KMS-11 (cell line): Measurements from ENCODE around the gene APBA2.

ENCODE experiments used
- H2AFZ ChIP-seq: fragments of 200-600 bp; sonication (generic); 2 replicates; pipeline ENCODE4 v1.6.1; 2016; ENCODE audit warnings: antibody characterized with exemption, mixed run types, low read depth
- H3K27ac ChIP-seq: fragments of 200-600 bp; sonication (generic); 2 replicates; pipeline ENCODE4 v1.6.1; 2016; ENCODE audit warnings: mild to moderate bottlenecking, mixed run types
- H3K27me3 ChIP-seq: fragments of 200-600 bp; sonication (generic); 2 replicates; pipeline ENCODE4 v1.6.1; 2017; ENCODE audit warnings: mild to moderate bottlenecking, low read depth, mixed run types, moderate library complexity; ENCODE audit not compliant: insufficient read depth
- H3K36me3 ChIP-seq: fragments of 200-600 bp; sonication (generic); 2 replicates; pipeline ENCODE4 v1.6.1; 2017; ENCODE audit warnings: mild to moderate bottlenecking, mixed run types; ENCODE audit not compliant: insufficient read depth
- H3K4me1 ChIP-seq: fragments of 200-600 bp; sonication (generic); 2 replicates; pipeline ENCODE4 v1.6.1; 2016; ENCODE audit warnings: mild to moderate bottlenecking, low read depth, mixed run types; ENCODE audit not compliant: poor library complexity, severe bottlenecking
- H3K4me2 ChIP-seq: fragments of 200-600 bp; sonication (generic); 2 replicates; pipeline ENCODE4 v1.7.0; 2016; ENCODE audit warnings: mild to moderate bottlenecking, mixed run types
- H3K4me3 ChIP-seq: fragments of 200-600 bp; sonication (generic); IDR thresholded peaks from 2 replicates; pipeline ENCODE4 v1.6.1; 2017; ENCODE audit warnings: low read depth, low read length, mixed read lengths; ENCODE audit not compliant: insufficient read depth
- H3K79me2 ChIP-seq: fragments of 200-600 bp; sonication (generic); 2 replicates; pipeline ENCODE4 v1.6.1; 2016; ENCODE audit warnings: low read depth, mixed run types; ENCODE audit not compliant: insufficient read depth
- H3K9ac ChIP-seq: fragments of 200-600 bp; sonication (generic); 2 replicates; pipeline ENCODE4 v1.6.1; 2016; ENCODE audit warnings: mild to moderate bottlenecking, mixed run types
- H4K20me1 ChIP-seq: fragments of 200-600 bp; sonication (generic); 2 replicates; pipeline ENCODE4 v1.6.1; 2016; ENCODE audit warnings: mild to moderate bottlenecking, mixed run types; ENCODE audit not compliant: insufficient read depth
- CTCF ChIP-seq: fragments of 200-600 bp; sonication (generic); conservative IDR thresholded peaks from 2 replicates; pipeline ENCODE4 v1.6.1; 2017; ENCODE audit warnings: low read depth, mild to moderate bottlenecking, antibody characterized with exemption, low read length, moderate library complexity, mixed read lengths

APBA2 gene

GRCh38 chr15:29050870-29051269 is 165.1 kb downstream of the APBA2 start:
- H3K27me3 ChIP-seq: no peaks in the 10 kb centered on the region
- H3K4me3 ChIP-seq: no peak overlapping the region
- no peaks in the 10 kb centered on the region for H4K20me1 ChIP-seq
- H2AFZ ChIP-seq: no peak overlapping the region
- TF ChIP-seq CTCF: no peak
- no peak overlapping the region for H3K4me2 ChIP-seq
- no peaks in the 10 kb centered on the region for H3K4me1 ChIP-seq
- no peak overlapping the region for H3K27ac ChIP-seq
- H3K9ac ChIP-seq: no peak overlapping the region
- H3K36me3 ChIP-seq: no peaks in the 10 kb centered on the region
- no peaks in the 10 kb centered on the region for H3K79me2 ChIP-seq

DNA sequence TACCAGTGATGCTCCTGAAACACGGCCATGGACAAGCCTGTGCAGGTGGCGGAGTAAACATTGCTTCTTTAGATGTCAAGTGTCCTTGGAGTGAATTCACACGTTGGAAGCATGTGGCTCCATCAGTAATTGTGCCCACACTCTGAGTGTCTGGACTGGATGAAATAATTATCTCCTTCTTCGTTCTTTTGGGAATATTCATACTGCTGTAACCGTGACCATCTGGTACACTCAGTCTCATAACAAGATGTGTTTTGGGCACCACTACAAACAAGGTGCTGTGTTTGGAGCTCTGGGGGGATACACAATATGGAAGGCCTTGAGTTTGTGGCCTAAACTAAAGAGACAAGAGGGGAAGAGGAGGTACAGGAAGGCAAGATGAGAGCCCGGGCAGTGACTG is 165.6 kb downstream of the APBA2 start:
- H2AFZ ChIP-seq: no peak overlapping the region
- no peak overlapping the region for H3K4me3 ChIP-seq
- no peak overlapping the region for H3K4me2 ChIP-seq
- TF ChIP-seq CTCF: no peak
- no peaks in the 10 kb centered on the region for H3K79me2 ChIP-seq
- H3K27ac ChIP-seq: no peak overlapping the region
- no peak overlapping the region for H3K9ac ChIP-seq
- no peaks in the 10 kb centered on the region for H3K36me3 ChIP-seq
- no peaks in the 10 kb centered on the region for H3K4me1 ChIP-seq
- H4K20me1 ChIP-seq: no peaks in the 10 kb centered on the region
- H3K27me3 ChIP-seq: no peaks in the 10 kb centered on the region

DNA sequence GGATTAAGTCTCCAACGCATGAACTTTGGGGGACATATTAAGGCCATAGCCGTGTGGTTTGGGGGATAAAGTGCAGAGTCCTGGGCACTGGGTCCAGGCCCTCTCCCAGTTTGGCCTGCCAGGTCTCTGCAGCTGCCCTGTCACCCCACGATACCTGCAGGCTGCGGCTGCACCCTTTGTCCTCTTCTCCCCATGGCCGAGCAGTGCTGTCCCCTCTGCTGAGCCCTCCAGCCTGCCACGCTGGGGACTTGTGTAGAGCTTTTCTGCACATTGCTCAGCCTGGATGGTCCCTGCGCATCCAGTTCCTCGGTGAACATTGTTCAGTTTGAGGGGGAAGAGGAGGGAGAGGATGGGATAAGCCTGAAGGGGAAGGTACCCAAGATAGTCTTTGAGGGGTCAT is 167.2 kb downstream of the APBA2 start:
- H3K36me3 ChIP-seq: no peaks in the 10 kb centered on the region
- H3K4me3 ChIP-seq: no peak overlapping the region
- no peaks in the 10 kb centered on the region for H4K20me1 ChIP-seq
- no peak overlapping the region for H3K27ac ChIP-seq
- H3K4me1 ChIP-seq: no peaks in the 10 kb centered on the region
- no peak for TF ChIP-seq CTCF
- H3K9ac ChIP-seq: no peak overlapping the region
- no peak overlapping the region for H3K4me2 ChIP-seq
- H3K27me3 ChIP-seq: no peaks in the 10 kb centered on the region
- H3K79me2 ChIP-seq: no peaks in the 10 kb centered on the region
- no peak overlapping the region for H2AFZ ChIP-seq

DNA sequence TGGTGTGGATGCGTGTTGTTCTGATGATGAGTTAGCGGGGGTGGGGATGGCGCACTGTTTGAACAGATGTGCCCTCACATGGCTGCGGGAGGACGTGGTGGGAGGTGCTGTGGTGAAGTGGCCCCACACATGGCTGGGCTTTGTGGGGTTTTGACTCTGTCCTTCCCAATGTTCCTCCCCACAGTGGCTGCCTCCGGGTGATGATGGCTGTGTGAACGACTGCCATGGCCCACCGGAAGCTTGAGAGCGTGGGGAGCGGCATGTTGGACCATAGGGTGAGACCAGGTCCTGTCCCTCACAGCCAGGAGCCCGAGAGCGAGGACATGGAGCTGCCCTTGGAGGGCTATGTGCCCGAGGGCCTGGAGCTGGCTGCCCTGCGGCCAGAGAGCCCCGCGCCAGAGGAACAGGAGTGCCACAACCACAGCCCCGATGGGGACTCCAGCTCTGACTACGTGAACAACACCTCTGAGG is 167.9 kb downstream of the APBA2 start:
- no peaks in the 10 kb centered on the region for H3K4me1 ChIP-seq

More for the DNA sequence above, 167.9 kb downstream of the APBA2 start:
- no peaks in the 10 kb centered on the region for H3K79me2 ChIP-seq
- H4K20me1 ChIP-seq: no peaks in the 10 kb centered on the region
- no peak overlapping the region for H3K4me3 ChIP-seq
- no peak overlapping the region for H3K27ac ChIP-seq
- no peak overlapping the region for H3K4me2 ChIP-seq
- H3K36me3 ChIP-seq: no peaks in the 10 kb centered on the region
- no peak overlapping the region for H3K9ac ChIP-seq
- no peak for TF ChIP-seq CTCF
- no peak overlapping the region for H2AFZ ChIP-seq
- no peaks in the 10 kb centered on the region for H3K27me3 ChIP-seq
